Measurements from ENCODE around the gene PPM1B. TPM values are rescaled to one million over a fixed set of nuclear protein-coding genes. Genes with fewer than 3 reads are reported as not detected.

Gene PPM1B
- total and polyA plus RNA-seq, 2 donors (not counting 3 experiments of a cell fraction or from before 2014, with no cell fraction given) = 8.0 to 24.1 TPM

- FAIRE-seq = no peak
- TF ChIP-seq MYC (IDR thresholded peaks at IDR 0.05; ENCODE audit: low read depth, low read length) (no peak), JUN (IDR thresholded peaks at IDR 0.05; ENCODE audit: borderline replicate concordance, insufficient read depth, insufficient read length, low read depth) (no peak), FOS (IDR thresholded peaks at IDR 0.05; ENCODE audit: borderline replicate concordance, insufficient read depth, low read length) (no peak), GATA2 (IDR thresholded peaks at IDR 0.05; ENCODE audit: insufficient read depth, insufficient read length, low read depth, low read length) (no peak), CTCF (IDR thresholded peaks at IDR 0.05; ENCODE audit: extremely low read depth in 1 of 2, insufficient read depth in 1 of 2, low read depth in 1 of 2, low read length in 2 of 2) (no peak), EZH2 (IDR thresholded peaks at IDR 0.05; ENCODE audit: borderline replicate concordance, low read depth, low read length, severe bottlenecking) (no peak), POLR2AphosphoS5 (IDR thresholded peaks at IDR 0.05; ENCODE audit: insufficient read depth, low read depth, low read length) (no peak), POLR2A (IDR thresholded peaks at IDR 0.05; ENCODE audit: low read depth, low read length) (no peak)
- TF ChIP-seq, protein P1, sequence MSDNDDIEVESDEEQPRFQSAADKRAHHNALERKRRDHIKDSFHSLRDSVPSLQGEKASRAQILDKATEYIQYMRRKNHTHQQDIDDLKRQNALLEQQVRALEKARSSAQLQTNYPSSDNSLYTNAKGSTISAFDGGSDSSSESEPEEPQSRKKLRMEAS (IDR thresholded peaks at IDR 0.05; ENCODE audit: insufficient read depth, insufficient read length) = no peak
- POLR2A ChIA-PET = no interaction called here
Measured at GRCh38 chr2:44280869-44281268, 112.2 kb downstream of the PPM1B start.

More at GRCh38 chr2:44280869-44281268, 112.2 kb downstream of the PPM1B start:
- CTCF ChIA-PET = no interaction called here
- Histone ChIP-seq H3K4me1 (ENCODE audit: control insufficient read depth, extremely low read depth, insufficient read depth, low read length) (no peaks in the 10 kb centered on the region), H3K9ac (replicated peaks; ENCODE audit: extremely low read depth, insufficient read depth, low read length) (no peak overlapping the region), H4K20me1 (replicated peaks; ENCODE audit: control insufficient read depth, extremely low read depth, insufficient read depth, low read length) (no peaks in the 10 kb centered on the region), H3K9me3 (replicated peaks; ENCODE audit: control insufficient read depth, insufficient read depth, low read length) (no peaks in the 10 kb centered on the region), H2AFZ (ENCODE audit: low read depth, low read length) (no peak overlapping the region), H3K79me2 (ENCODE audit: control insufficient read depth, insufficient read depth, low read length) (no peaks in the 10 kb centered on the region), H3K4me2 (ENCODE audit: insufficient read depth, low read length) (no peak overlapping the region), H3K36me3 (ENCODE audit: control insufficient read depth in 2 of 2, extremely low read depth in 1 of 2, insufficient read depth in 2 of 2, low read length in 2 of 2) (no peaks in the 10 kb centered on the region), H3K27ac (ENCODE audit: insufficient read depth, low read depth, low read length) (no peak overlapping the region), H3K4me3 (replicated peaks in 1 of 3; ENCODE audit: insufficient read depth in 1 of 3, low read depth in 1 of 3, low read length in 3 of 3) (no peak overlapping the region), H3K9me1 (replicated peaks; ENCODE audit: control insufficient read depth, extremely low read depth, insufficient read depth, low read length) (no peaks in the 10 kb centered on the region), H3K27me3 (ENCODE audit: control insufficient read depth in 2 of 2, insufficient read depth in 2 of 2, low read length in 2 of 2) (peaks cover 0 to 2% of the 10 kb centered on the region in 2 experiments)
- DNase-seq (ENCODE audit: low read depth, low spot score) = no peak
- intact Hi-C loops (cut with micrococcal nuclease) (no loop called here), dilution Hi-C loops (cut with MboI; ENCODE audit: extremely low pct_ligation_motif_present, low sequenced_read_pairs) (no loop called here)
- no TSS peak for BruUV-seq (replicated peaks)

Small RNA genes lying within 50 kb of the gene (small RNA-seq; reads per million reads assigned to genes)
- gene RNU6-566P (ENCODE audit: insufficient read depth, insufficient read length, low read depth, low replicate concordance) = not detected

Other genes with a start within 250 kb of the PPM1B start
- gene LRPPRC, start 172.9 kb upstream of the PPM1B start, total RNA-seq = 68.2 and 94.0 TPM in 2 replicates
- 13.3 and 22.6 TPM in 2 replicates for gene LRPPRC, start 172.9 kb upstream of the PPM1B start, polyA plus RNA-seq
- gene SLC3A1, start 106.6 kb downstream of the PPM1B start, total RNA-seq = not detected in 2 replicates
- gene SLC3A1, start 106.6 kb downstream of the PPM1B start, polyA plus RNA-seq = not detected in 2 replicates
- gene PREPL, start 192.6 kb downstream of the PPM1B start, total RNA-seq = 25.7 and 26.0 TPM in 2 replicates
- 8.4 and 10.1 TPM in 2 replicates for gene PREPL, start 192.6 kb downstream of the PPM1B start, polyA plus RNA-seq
- 8.2 and 10.7 TPM in 2 replicates for gene CAMKMT, start 193.1 kb downstream of the PPM1B start, total RNA-seq
- gene CAMKMT, start 193.1 kb downstream of the PPM1B start, polyA plus RNA-seq = 2.7 and 4.1 TPM in 2 replicates

All from endothelial cell of umbilical vein (primary cell).